GM23338 (cell line): ENCODE data around the gene HEXD.
"Not testable (repeated sequence)": the region's sequence is repeated elsewhere in the genome, so short reads cannot be mapped to it uniquely, and the experiment has no call there.

ENCODE experiments used
- CREB1 ChIP-seq: fragments of 250-450 bp; sonication (Bioruptor Pico); IDR thresholded peaks from 2 replicates; pipeline ENCODE4 v1.5.0; 2020; ENCODE audit warnings: low read depth, mild to moderate bottlenecking, moderate library complexity
- EZH2 ChIP-seq: fragments of 200-600 bp; sonication (generic); IDR thresholded peaks from one replicate; pipeline ENCODE4 v1.8.0; 2017; ENCODE audit warnings: antibody characterized with exemption, mild to moderate bottlenecking, low read depth; ENCODE audit not compliant: unreplicated experiment
- EZH2phosphoT487 ChIP-seq: fragments of 200-600 bp; sonication (generic); IDR thresholded peaks from one replicate; pipeline ENCODE4 v1.8.1; 2018; ENCODE audit warnings: antibody characterized with exemption; ENCODE audit not compliant: unreplicated experiment
- NANOG ChIP-seq: IDR thresholded peaks from 2 replicates; pipeline ENCODE4 v1.6.1; 2016; ENCODE audit warnings: antibody characterized with exemption, borderline replicate concordance
- POLR2AphosphoS5 ChIP-seq: IDR thresholded peaks from 2 replicates; pipeline ENCODE4 v1.6.1; 2016; ENCODE audit warnings: antibody characterized with exemption, low read depth
- REST ChIP-seq: IDR thresholded peaks from one replicate; pipeline ENCODE4 v1.6.1; 2018; ENCODE audit warnings: antibody characterized with exemption; ENCODE audit not compliant: unreplicated experiment
- STAT1 ChIP-seq: IDR thresholded peaks from one replicate; pipeline ENCODE4 v1.6.1; 2016; ENCODE audit warnings: antibody characterized with exemption; ENCODE audit not compliant: unreplicated experiment
- ZNF331 ChIP-seq: fragments of 250-450 bp; sonication (Bioruptor Pico); IDR thresholded peaks from 2 replicates; pipeline ENCODE4 v1.5.0; 2020; ENCODE audit warnings: low read depth, mild to moderate bottlenecking, moderate library complexity
- ZNF462 ChIP-seq: fragments of 250-450 bp; sonication (Bioruptor Pico); IDR thresholded peaks from 2 replicates; pipeline ENCODE4 v1.5.0; 2020; ENCODE audit warnings: mild to moderate bottlenecking, moderate library complexity
- TF ChIP-seq, protein P1 (sequence below), 2 experiments: fragments of 200-600 bp in 1 of 2; sonication (generic) in 1 of 2; conservative IDR thresholded peaks; 2 replicates each; pipeline versions ENCODE4 v1.5.1 to v1.6.1; 2016 to 2017; ENCODE audit warnings: antibody characterized with exemption in 2 of 2, low read depth in 2 of 2, mild to moderate bottlenecking in 2 of 2, moderate library complexity in 1 of 2
- TF ChIP-seq, protein P2 (sequence below): IDR thresholded peaks from 2 replicates; pipeline ENCODE4 v1.6.1; 2016; ENCODE audit warnings: antibody characterized with exemption

- not testable (repeated sequence) for TF ChIP-seq CREB1 (CRISPR knock-in tag); STAT1; EZH2phosphoT487; ZNF331 (CRISPR knock-in tag); REST; EZH2; ZNF462 (CRISPR knock-in tag); POLR2AphosphoS5; NANOG
- TF ChIP-seq, protein P1, sequence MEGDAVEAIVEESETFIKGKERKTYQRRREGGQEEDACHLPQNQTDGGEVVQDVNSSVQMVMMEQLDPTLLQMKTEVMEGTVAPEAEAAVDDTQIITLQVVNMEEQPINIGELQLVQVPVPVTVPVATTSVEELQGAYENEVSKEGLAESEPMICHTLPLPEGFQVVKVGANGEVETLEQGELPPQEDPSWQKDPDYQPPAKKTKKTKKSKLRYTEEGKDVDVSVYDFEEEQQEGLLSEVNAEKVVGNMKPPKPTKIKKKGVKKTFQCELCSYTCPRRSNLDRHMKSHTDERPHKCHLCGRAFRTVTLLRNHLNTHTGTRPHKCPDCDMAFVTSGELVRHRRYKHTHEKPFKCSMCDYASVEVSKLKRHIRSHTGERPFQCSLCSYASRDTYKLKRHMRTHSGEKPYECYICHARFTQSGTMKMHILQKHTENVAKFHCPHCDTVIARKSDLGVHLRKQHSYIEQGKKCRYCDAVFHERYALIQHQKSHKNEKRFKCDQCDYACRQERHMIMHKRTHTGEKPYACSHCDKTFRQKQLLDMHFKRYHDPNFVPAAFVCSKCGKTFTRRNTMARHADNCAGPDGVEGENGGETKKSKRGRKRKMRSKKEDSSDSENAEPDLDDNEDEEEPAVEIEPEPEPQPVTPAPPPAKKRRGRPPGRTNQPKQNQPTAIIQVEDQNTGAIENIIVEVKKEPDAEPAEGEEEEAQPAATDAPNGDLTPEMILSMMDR (conservative IDR thresholded peaks at IDR 0.05; ENCODE audit: low read depth in 2 of 2) = not testable (repeated sequence)
- TF ChIP-seq, protein P2, sequence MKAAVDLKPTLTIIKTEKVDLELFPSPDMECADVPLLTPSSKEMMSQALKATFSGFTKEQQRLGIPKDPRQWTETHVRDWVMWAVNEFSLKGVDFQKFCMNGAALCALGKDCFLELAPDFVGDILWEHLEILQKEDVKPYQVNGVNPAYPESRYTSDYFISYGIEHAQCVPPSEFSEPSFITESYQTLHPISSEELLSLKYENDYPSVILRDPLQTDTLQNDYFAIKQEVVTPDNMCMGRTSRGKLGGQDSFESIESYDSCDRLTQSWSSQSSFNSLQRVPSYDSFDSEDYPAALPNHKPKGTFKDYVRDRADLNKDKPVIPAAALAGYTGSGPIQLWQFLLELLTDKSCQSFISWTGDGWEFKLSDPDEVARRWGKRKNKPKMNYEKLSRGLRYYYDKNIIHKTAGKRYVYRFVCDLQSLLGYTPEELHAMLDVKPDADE = not testable (repeated sequence)
These were observed 35.8 kb upstream of the HEXD start for GRCh38 chr17:82382220-82382932.
